ENCODE data around the gene SAE1. TPM values are rescaled to one million over a fixed set of nuclear protein-coding genes. Genes with fewer than 3 reads are reported as not detected.
A peak's percentile ranks its signal among the peaks of the same experiment; 100 is the strongest.

SAE1 gene
- total RNA-seq, 4 donors from 2014 or later = 27.3 to 85.4 (median 51.8) TPM

DNA sequence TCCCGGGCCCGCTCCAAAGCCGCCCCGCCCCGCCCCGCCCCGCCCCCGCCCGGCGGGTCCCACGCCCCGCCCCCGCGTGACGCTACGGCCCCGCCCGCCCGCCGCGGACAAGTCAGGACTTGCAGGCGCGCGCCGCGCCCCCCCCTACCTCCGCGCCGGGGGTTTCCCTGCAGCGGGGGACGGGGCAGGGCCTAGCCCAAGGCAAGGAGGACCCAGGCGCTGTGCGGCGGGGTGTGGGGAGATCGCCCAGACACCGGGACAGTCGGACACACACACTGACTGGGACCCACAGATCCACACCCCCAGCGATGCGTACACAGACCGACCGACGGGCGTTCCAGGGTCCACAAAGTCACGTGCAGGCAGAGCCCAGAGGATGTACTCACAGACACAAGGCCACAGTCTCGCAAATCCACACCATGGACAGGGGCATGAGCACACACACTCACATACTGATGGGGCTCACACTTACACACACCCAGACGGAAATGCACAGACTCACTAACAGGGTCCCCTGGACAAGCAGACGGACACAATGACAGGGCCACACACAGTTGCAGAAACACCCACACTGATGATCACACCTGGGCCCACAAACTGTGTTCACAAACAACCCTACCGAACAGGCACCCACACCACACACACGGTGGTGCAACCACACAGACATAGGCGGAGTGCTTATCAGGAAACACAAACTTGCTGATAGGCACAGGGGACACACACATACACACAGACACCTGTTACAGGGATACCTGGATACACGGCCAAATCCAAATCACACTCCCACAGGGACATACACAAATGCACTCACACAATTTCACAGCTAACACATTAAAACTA is 100.8 kb downstream of the SAE1 start:
- H3K27ac ChIP-seq = peak overlapping the region; percentile 97 to 100 (median 99)
- intact Hi-C loops (cut with DNase I; ENCODE audit: low total_unique reads) = no loop called here
- 33% methylated on average over 7 of the region's 51 CpGs; no CpG with 5 or more reads in 1 of the 2 donors for WGBS, 2 donors (ENCODE audit: low coverage in 1 of 2)
- TF ChIP-seq, protein P1, sequence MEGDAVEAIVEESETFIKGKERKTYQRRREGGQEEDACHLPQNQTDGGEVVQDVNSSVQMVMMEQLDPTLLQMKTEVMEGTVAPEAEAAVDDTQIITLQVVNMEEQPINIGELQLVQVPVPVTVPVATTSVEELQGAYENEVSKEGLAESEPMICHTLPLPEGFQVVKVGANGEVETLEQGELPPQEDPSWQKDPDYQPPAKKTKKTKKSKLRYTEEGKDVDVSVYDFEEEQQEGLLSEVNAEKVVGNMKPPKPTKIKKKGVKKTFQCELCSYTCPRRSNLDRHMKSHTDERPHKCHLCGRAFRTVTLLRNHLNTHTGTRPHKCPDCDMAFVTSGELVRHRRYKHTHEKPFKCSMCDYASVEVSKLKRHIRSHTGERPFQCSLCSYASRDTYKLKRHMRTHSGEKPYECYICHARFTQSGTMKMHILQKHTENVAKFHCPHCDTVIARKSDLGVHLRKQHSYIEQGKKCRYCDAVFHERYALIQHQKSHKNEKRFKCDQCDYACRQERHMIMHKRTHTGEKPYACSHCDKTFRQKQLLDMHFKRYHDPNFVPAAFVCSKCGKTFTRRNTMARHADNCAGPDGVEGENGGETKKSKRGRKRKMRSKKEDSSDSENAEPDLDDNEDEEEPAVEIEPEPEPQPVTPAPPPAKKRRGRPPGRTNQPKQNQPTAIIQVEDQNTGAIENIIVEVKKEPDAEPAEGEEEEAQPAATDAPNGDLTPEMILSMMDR (IDR thresholded peaks at IDR 0.05) = no peak
- TF ChIP-seq POLR2A (IDR thresholded peaks at IDR 0.05) = peak; percentile 86
- TF ChIP-seq POLR2AphosphoS5 (IDR thresholded peaks at IDR 0.05) = peak; percentile 61 to 83 (median 79)
- TF ChIP-seq EP300 (IDR thresholded peaks at IDR 0.05; ENCODE audit: low read depth) = no peak
- H3K4me3 ChIP-seq = peak overlapping the region; percentile 29 to 98 (median 90)
- no peaks in the 10 kb centered on the region for H3K27me3 ChIP-seq
- in situ Hi-C loops (cut with MboI; ENCODE audit: low pct_ligation_motif_present in 1 of 4, low pct_unique_long_range_greater_than_20kb in 1 of 4, low sequenced_read_pairs in 3 of 4) = no loop called here
- H3K9me3 ChIP-seq = no peaks in the 10 kb centered on the region
- DNase-seq = peak; percentile 94
- peaks cover 12 to 55% (median 37%) of the 10 kb centered on the region in 4 donors for H3K4me1 ChIP-seq
- no peaks in the 10 kb centered on the region for H3K36me3 ChIP-seq

- peaks cover under 1 to 43% (median 25%) of the 10 kb centered on the region in 4 donors for H3K4me1 ChIP-seq
- no peaks in the 10 kb centered on the region for H3K36me3 ChIP-seq
- 15 to 31% methylated on average over 7 to 16 of the region's 16 CpGs for WGBS, 2 donors (ENCODE audit: low coverage in 1 of 2)
- DNase-seq = peak; percentile 46
- H3K27me3 ChIP-seq = no peaks in the 10 kb centered on the region
- H3K9me3 ChIP-seq = no peaks in the 10 kb centered on the region
- H3K4me3 ChIP-seq = peak overlapping the region in 3 of 4 donors; percentile 83 to 98 (median 96)
- in situ Hi-C loops (cut with MboI; ENCODE audit: low pct_ligation_motif_present in 1 of 4, low pct_unique_long_range_greater_than_20kb in 1 of 4, low sequenced_read_pairs in 3 of 4) (no loop called here), intact Hi-C loops (cut with DNase I; ENCODE audit: low total_unique reads) (no loop called here)
- TF ChIP-seq POLR2A (IDR thresholded peaks at IDR 0.05) = peak; percentile 87
- TF ChIP-seq POLR2AphosphoS5 (IDR thresholded peaks at IDR 0.05) = peak; percentile 69 to 83 (median 82)
- TF ChIP-seq, protein P1 (IDR thresholded peaks at IDR 0.05) = no peak
- H3K27ac ChIP-seq = peak overlapping the region; percentile 97 to 100 (median 99)
Observed at GRCh38 chr19:47232422-47233211, 102.0 kb downstream of the SAE1 start.

DNA sequence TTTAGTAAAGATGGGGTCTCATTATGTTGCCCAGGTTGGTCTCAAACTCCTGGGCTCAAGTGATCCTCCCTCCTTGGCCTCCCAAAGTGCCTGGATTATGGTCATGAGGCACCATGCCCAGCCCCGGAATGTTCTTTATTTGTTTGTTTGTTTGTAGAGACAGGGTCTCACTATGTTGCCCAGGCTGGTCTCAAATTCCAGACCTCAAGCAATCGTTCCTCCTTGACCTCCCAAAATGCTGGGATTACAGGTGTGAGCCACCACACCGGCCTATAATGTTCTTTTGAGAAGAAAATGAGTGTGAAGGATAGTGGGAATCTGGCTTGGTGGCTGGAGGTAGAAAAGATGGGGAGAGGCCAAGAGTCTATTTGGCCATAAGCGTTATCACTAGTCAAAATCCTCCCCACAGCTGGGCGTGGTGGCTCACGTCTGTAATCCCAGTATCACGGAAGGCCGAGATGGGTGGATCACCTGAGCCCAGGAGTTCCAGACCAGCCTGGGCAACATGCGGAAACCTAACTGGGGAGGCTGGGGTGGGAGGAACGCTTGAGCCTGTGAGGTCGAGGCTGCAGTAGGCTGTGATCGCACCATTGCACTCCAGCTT is 105.5 kb downstream of the SAE1 start:
- Histone ChIP-seq H3K9me3 (no peaks in the 10 kb centered on the region), H3K4me1 (peaks cover 0 to 35% (median 29%) of the 10 kb centered on the region in 4 donors), H3K27ac (no peak overlapping the region), H3K27me3 (peaks cover 23% of the 10 kb centered on the region), H3K4me3 (no peak overlapping the region), H3K36me3 (no peaks in the 10 kb centered on the region)
- intact Hi-C loops (cut with DNase I; ENCODE audit: low total_unique reads) = no loop called here
- no peak for DNase-seq
- in situ Hi-C loops (cut with MboI; ENCODE audit: low pct_ligation_motif_present in 1 of 4, low pct_unique_long_range_greater_than_20kb in 1 of 4, low sequenced_read_pairs in 3 of 4) = no loop called here
- TF ChIP-seq POLR2AphosphoS5 (IDR thresholded peaks at IDR 0.05) = no peak
- TF ChIP-seq EP300 (IDR thresholded peaks at IDR 0.05; ENCODE audit: low read depth) = no peak
- TF ChIP-seq POLR2A (IDR thresholded peaks at IDR 0.05) = no peak
- TF ChIP-seq, protein P1 (IDR thresholded peaks at IDR 0.05) = no peak
- 79% methylated on average over 12 of the region's 12 CpGs; no CpG with 5 or more reads in 1 of the 2 donors for WGBS, 2 donors (ENCODE audit: low coverage in 1 of 2)

- intact Hi-C loops (cut with DNase I; ENCODE audit: low total_unique reads) (no loop called here), in situ Hi-C loops (cut with MboI; ENCODE audit: low pct_ligation_motif_present in 1 of 4, low pct_unique_long_range_greater_than_20kb in 1 of 4, low sequenced_read_pairs in 3 of 4) (no loop called here)
- no peaks in the 10 kb centered on the region for H3K36me3 ChIP-seq
- peak overlapping the region in 3 of 4 donors; percentile 4 to 27 (median 25) for H3K4me3 ChIP-seq
- 17 to 40% methylated on average over 2 to 13 of the region's 16 CpGs for WGBS, 2 donors (ENCODE audit: low coverage in 1 of 2)
- H3K27ac ChIP-seq = peak overlapping the region in 1 of 4 donors; percentile 4
- no peaks in the 10 kb centered on the region for H3K9me3 ChIP-seq
- TF ChIP-seq POLR2AphosphoS5 (IDR thresholded peaks at IDR 0.05) (no peak), POLR2A (IDR thresholded peaks at IDR 0.05) (no peak), EP300 (IDR thresholded peaks at IDR 0.05; ENCODE audit: low read depth) (no peak)
- TF ChIP-seq, protein P1 (IDR thresholded peaks at IDR 0.05) = no peak
- no peak for DNase-seq
- H3K27me3 ChIP-seq = peaks cover 23% of the 10 kb centered on the region
- H3K4me1 ChIP-seq = peaks cover 8 to 39% (median 32%) of the 10 kb centered on the region in 4 donors
Observed at GRCh38 chr19:47239152-47239551, 108.5 kb downstream of the SAE1 start.
